Activated naive CD8-positive, alpha-beta T cell treated with anti-CD3 and anti-CD28 coated beads for 36 hours (primary cell): ENCODE results near the gene TMEM183A. TPM values are rescaled to one million over a fixed set of nuclear protein-coding genes. Genes with fewer than 3 reads are reported as not detected.
"Not testable (repeated sequence)": the region's sequence is repeated elsewhere in the genome, so short reads cannot be mapped to it uniquely, and the experiment has no call there.

Experiments used
- DNase-seq: peaks from one replicate; pipeline ENCODE4 v3.0.0; 2021
- H3K27ac Mint-ChIP-seq: one replicate; pipeline ENCODE4 v1.8.0; 2022; ENCODE audit warnings: mild to moderate bottlenecking, moderate library complexity, mixed read lengths
- H3K27me3 Mint-ChIP-seq: one replicate; pipeline ENCODE4 v1.8.0; 2022; ENCODE audit warnings: mild to moderate bottlenecking, mixed read lengths
- H3K36me3 Mint-ChIP-seq: one replicate; pipeline ENCODE4 v1.8.0; 2021; ENCODE audit warnings: mild to moderate bottlenecking, mixed read lengths
- H3K4me1 Mint-ChIP-seq: one replicate; pipeline ENCODE4 v1.8.0; 2021; ENCODE audit warnings: mixed read lengths
- H3K4me3 Mint-ChIP-seq: one replicate; pipeline ENCODE4 v1.8.0; 2022; ENCODE audit warnings: mild to moderate bottlenecking, moderate library complexity, mixed read lengths
- H3K9me3 Mint-ChIP-seq: one replicate; pipeline ENCODE4 v1.8.0; 2022; ENCODE audit warnings: mixed read lengths
- total RNA-seq, 2 experiments: library from RNA; stranded (reverse); gene quantifications; one replicate each; pipeline ENCODE4 v1.2.3, GENCODE V29; 2021

The TMEM183A gene
- total RNA-seq, 2 experiments from 2014 or later, result 81.4 to 81.9 TPM

- H3K27me3 Mint-ChIP-seq, H3K9me3 Mint-ChIP-seq, DNase-seq: not testable (repeated sequence)
- Mint-ChIP-seq H3K27ac (peak overlapping the region; percentile 99), H3K36me3 (peaks cover 13% of the 10 kb centered on the region), H3K4me3 (peak overlapping the region; percentile 83), H3K4me1 (peaks cover 20% of the 10 kb centered on the region)
Measured at GRCh38 chr1:203005395-203006142, 1.6 kb upstream of the TMEM183A start.

DNA sequence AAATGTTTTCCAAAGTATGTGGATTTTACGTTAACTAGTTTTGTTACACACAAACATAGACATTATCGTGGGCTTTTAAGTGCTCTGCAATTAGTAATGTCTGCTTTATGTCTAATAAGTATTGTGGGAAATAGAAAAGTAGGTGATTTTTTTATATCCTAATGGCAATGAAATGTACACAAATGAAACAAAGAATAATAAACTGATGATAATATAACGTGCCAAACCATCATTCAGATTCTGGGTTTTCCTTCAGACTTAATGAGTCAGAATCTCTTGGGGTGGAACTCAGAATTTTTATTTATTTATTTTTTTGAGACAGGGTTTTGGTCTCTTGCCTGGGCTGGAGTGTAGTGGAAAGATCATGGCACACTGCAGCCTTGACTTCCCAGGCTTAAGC lies 2.0 kb downstream of the TMEM183A start:
- Mint-ChIP-seq H3K9me3 (peaks cover 2% of the 10 kb centered on the region), H3K4me3 (peak overlapping the region; percentile 83), H3K36me3 (peaks cover 35% of the 10 kb centered on the region), H3K27ac (no peak overlapping the region), H3K4me1 (peaks cover 31% of the 10 kb centered on the region), H3K27me3 (no peaks in the 10 kb centered on the region)
- no peak for DNase-seq

- Mint-ChIP-seq H3K27me3 (no peaks in the 10 kb centered on the region), H3K4me3 (no peak overlapping the region), H3K9me3 (no peaks in the 10 kb centered on the region), H3K4me1 (peaks cover 22% of the 10 kb centered on the region), H3K36me3 (peaks cover 35% of the 10 kb centered on the region), H3K27ac (no peak overlapping the region)
- no peak for DNase-seq
Measured at GRCh38 chr1:203011582-203011981, 4.4 kb downstream of the TMEM183A start.

DNA sequence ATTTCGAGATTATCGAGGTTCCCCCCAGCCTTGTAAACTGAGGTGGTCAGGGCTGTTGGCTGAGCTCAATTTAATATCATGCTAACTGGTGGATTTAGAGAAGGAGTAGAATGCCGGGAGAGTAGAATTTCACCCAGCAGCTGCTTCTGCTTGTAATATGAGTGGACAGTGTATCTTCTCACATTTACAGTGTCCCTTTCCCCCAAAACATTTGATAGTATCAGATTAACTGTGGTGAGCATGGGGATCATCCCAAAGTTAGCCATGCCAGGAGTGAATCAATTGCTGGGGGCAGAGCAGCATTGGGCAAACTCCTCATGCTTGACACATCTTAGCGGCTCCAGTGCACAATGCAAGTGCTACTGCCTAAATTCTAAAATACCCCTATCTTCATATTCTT lies 9.9 kb downstream of the TMEM183A start:
- Mint-ChIP-seq H3K27ac (no peak overlapping the region), H3K27me3 (no peaks in the 10 kb centered on the region), H3K36me3 (peaks cover 34% of the 10 kb centered on the region), H3K9me3 (no peaks in the 10 kb centered on the region), H3K4me3 (no peak overlapping the region), H3K4me1 (peaks cover 6% of the 10 kb centered on the region)
- DNase-seq, result no peak

GRCh38 chr1:203017692-203018091 lies 10.5 kb downstream of the TMEM183A start:
- H3K4me1 Mint-ChIP-seq, result peaks cover 6% of the 10 kb centered on the region
- DNase-seq, result no peak
- H3K27ac Mint-ChIP-seq, result no peak overlapping the region
- H3K9me3 Mint-ChIP-seq, result no peaks in the 10 kb centered on the region
- no peaks in the 10 kb centered on the region for H3K27me3 Mint-ChIP-seq
- peaks cover 31% of the 10 kb centered on the region for H3K36me3 Mint-ChIP-seq
- no peak overlapping the region for H3K4me3 Mint-ChIP-seq

GRCh38 chr1:203022855-203023254 lies 15.7 kb downstream of the TMEM183A start:
- H3K27ac Mint-ChIP-seq, H3K4me1 Mint-ChIP-seq, DNase-seq, H3K4me3 Mint-ChIP-seq, H3K9me3 Mint-ChIP-seq, H3K27me3 Mint-ChIP-seq: not testable (repeated sequence)
- H3K36me3 Mint-ChIP-seq, result peaks cover 35% of the 10 kb centered on the region

GRCh38 chr1:203025686-203026030 lies 18.5 kb downstream of the TMEM183A start:
- peak overlapping the region; percentile 67 for H3K27ac Mint-ChIP-seq
- DNase-seq, result no peak
- peaks cover 31% of the 10 kb centered on the region for H3K36me3 Mint-ChIP-seq
- peaks cover 9% of the 10 kb centered on the region for H3K27me3 Mint-ChIP-seq
- H3K9me3 Mint-ChIP-seq, result peaks cover 6% of the 10 kb centered on the region
- peak overlapping the region; percentile 51 for H3K4me3 Mint-ChIP-seq
- peaks cover 12% of the 10 kb centered on the region for H3K4me1 Mint-ChIP-seq

DNA sequence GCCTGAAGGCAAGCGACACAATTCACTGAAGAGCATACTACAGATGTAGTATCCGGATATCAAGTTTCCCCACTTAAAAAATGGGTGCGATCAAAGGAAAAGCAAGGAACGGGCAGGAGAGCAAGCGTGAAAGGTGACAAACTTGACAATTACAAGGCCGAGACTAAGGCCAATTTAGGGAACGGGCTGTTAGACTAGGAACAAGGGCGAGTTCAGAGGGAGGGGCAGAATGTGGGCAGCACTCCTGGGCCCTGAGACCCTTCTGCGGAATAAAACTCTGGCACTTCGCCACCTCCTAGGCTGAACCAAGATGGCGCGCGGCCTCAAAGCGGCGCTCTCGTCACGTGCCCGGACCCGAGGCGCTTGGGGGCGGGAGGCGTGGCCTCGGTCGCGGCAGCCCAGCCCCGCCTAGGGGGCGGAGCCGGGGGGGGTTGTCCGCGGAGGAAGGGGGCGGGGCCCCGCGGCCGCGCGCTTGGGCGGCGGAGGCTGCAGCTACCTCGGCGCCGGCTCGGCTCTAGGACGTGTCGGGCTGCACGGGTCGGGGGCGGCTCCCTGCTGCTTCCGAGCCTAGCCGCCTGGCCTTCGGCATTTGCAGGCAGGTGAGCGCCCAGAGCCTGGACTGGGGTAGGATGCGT lies 19.0 kb downstream of the TMEM183A start, which contains the start of gene PPFIA4:
Gene PPFIA4 (plus strand): TSS at position 461 of the 635 bp plus-strand sequence. CDS start 12,518 bp downstream, outside the sequence.
- H3K27me3 Mint-ChIP-seq, result peaks cover 9% of the 10 kb centered on the region
- peak within 1 kb of the TSS; percentile 67 for H3K27ac Mint-ChIP-seq

DNA sequence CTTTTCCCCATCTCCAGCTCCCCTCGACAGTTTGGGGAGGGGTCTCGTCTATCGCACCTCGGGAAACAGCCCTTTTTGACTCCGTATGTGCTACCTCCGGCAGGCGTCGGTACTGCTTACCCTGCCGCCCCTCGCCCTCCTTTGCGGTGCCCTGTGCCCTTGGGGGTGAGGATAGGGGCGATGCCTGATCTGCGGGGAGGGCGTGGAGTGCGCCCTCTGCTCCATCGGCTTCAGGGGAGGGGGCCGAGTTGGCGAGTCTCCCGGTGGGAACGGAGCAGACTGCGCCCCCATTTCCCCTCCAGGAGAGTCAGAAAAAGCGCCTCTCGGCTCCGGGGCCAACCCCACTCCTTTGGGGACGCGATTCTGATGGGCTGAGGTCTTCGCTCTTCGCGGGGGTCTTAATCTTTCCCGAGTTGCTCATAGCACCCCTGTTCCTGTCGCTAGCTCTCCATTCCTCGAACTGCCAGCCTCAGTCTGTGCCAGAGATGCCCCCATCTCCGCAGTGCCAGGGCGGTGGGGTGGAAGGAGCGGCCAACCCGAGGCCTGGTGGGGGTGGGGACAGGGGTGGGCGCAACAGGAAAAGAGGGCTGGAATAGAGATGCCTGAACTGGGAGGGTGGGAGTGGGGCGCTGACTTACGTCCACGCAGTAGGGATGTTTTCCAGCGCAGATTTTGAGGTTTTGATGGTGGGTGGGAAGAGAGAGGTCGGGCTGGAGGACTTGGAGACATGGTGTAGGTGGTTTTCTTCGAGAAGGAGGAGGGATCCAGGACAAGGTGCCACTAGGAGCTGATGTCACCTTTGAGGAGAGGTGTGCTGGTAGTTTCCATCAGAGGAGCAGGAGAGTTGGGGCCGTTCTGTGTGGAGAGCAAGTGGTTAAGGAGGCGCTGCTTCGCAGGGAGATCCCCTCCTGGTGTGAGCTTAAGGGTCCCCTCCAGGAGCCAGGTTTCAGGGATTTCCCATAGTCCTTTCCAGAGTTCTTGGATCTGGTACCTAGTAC lies 19.8 kb downstream of the TMEM183A start:
- peaks cover 6% of the 10 kb centered on the region for H3K9me3 Mint-ChIP-seq
- H3K4me1 Mint-ChIP-seq, result peaks cover 12% of the 10 kb centered on the region
- H3K36me3 Mint-ChIP-seq, result peaks cover 26% of the 10 kb centered on the region
- H3K27me3 Mint-ChIP-seq, result peaks cover 9% of the 10 kb centered on the region
- H3K4me3 Mint-ChIP-seq, result peak overlapping the region; percentile 84
- no peak for DNase-seq
- peak overlapping the region; percentile 34 for H3K27ac Mint-ChIP-seq

More for the DNA sequence above, 19.0 kb downstream of the TMEM183A start, which contains the start of gene PPFIA4:
- peaks cover 12% of the 10 kb centered on the region for H3K4me1 Mint-ChIP-seq
- H3K9me3 Mint-ChIP-seq, result peaks cover 6% of the 10 kb centered on the region
- peak within 1 kb of the TSS; percentile 84 for H3K4me3 Mint-ChIP-seq
- DNase-seq, result peak; percentile 94
- H3K36me3 Mint-ChIP-seq, result peaks cover 28% of the 10 kb centered on the region

DNA sequence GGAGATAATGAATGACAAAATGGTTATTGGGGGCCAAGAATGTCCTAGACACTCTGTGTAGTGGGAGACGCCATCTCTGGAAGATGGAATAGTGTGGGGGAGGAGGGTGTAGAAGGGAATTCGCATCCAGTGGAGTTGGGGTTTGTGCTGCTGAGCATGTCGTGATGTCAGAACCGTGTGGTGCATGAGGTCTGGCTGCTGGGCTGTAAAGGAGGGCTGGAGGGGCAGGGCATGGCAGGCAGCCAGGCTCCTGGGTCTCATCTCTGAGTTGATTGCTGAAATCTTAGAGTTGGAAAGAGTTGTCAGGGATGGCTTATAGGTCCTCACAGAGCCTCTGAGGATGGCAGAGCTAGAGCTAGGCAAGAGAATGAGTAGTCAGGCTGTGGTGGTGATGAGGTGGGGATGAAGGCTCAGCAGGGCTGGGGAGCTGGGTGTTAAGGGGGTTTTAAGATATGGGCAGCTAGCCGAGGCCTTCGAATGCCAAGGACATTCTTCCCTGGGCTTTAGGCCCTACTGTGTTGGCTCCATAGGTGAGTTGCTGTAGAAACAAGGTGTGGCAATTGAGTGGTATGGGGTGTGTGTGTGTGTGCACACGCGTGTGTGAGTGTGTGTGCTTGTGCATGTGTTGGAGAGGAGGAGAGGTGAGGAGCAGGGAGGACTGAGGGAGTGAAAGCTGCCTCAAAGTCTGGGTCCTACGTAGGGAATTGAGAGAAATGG lies 21.1 kb downstream of the TMEM183A start:
- Mint-ChIP-seq H3K27ac (no peak overlapping the region), H3K4me1 (peaks cover 12% of the 10 kb centered on the region), H3K4me3 (peak overlapping the region; percentile 84), H3K27me3 (peaks cover 9% of the 10 kb centered on the region), H3K9me3 (peaks cover 6% of the 10 kb centered on the region), H3K36me3 (peaks cover 26% of the 10 kb centered on the region)
- DNase-seq, result no peak

GRCh38 chr1:203028784-203029553 lies 21.8 kb downstream of the TMEM183A start:
- Mint-ChIP-seq H3K36me3 (peaks cover 22% of the 10 kb centered on the region), H3K4me1 (peaks cover 12% of the 10 kb centered on the region), H3K27ac (no peak overlapping the region), H3K4me3 (no peak overlapping the region), H3K27me3 (peaks cover 9% of the 10 kb centered on the region), H3K9me3 (peaks cover 6% of the 10 kb centered on the region)
- no peak for DNase-seq

GRCh38 chr1:203031467-203031866 lies 24.3 kb downstream of the TMEM183A start:
- peaks cover 9% of the 10 kb centered on the region for H3K27me3 Mint-ChIP-seq
- H3K4me3 Mint-ChIP-seq, result no peak overlapping the region
- peaks cover 8% of the 10 kb centered on the region for H3K4me1 Mint-ChIP-seq
- H3K27ac Mint-ChIP-seq, result no peak overlapping the region
- peaks cover 6% of the 10 kb centered on the region for H3K36me3 Mint-ChIP-seq
- no peaks in the 10 kb centered on the region for H3K9me3 Mint-ChIP-seq
- no peak for DNase-seq

DNA sequence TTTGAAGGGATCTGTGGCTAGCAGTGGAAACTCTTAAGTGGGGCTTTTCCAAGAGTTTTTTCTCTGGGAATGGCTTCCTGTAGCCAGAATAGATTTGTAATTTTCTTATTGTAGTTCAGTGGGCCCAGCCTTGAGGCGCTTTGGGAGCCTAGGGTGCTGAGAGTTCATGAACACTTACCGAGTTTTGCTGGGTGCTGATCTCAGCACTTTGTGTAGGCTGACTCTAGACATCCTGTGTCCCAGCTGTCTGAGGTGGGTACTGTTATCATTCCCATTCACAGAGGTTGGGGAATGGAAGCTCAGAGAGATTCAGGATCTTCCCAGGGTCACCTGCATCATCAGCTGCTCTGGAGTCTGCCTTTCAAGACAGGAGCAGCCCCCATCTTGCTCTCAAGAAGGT lies 26.1 kb downstream of the TMEM183A start:
- Mint-ChIP-seq H3K27me3 (no peaks in the 10 kb centered on the region), H3K4me3 (no peak overlapping the region), H3K9me3 (no peaks in the 10 kb centered on the region), H3K4me1 (peaks cover 2% of the 10 kb centered on the region), H3K27ac (no peak overlapping the region), H3K36me3 (peaks cover 3% of the 10 kb centered on the region)
- DNase-seq, result no peak

- H3K9me3 Mint-ChIP-seq, result no peaks in the 10 kb centered on the region
- no peak overlapping the region for H3K4me3 Mint-ChIP-seq
- no peak overlapping the region for H3K27ac Mint-ChIP-seq
- no peaks in the 10 kb centered on the region for H3K27me3 Mint-ChIP-seq
- peaks cover 3% of the 10 kb centered on the region for H3K36me3 Mint-ChIP-seq
- no peaks in the 10 kb centered on the region for H3K4me1 Mint-ChIP-seq
- DNase-seq, result no peak
Measured at GRCh38 chr1:203033917-203034316, 26.7 kb downstream of the TMEM183A start.
